GM21381 (cell line): ENCODE results near the gene CX3CL1.

ENCODE experiments used
- ATAC-seq: cut with Tn5 transposase; IDR thresholded peaks from one replicate; pipeline ENCODE4 v1.9.1; 2021; ENCODE audit warnings: mild to moderate bottlenecking, moderate library complexity; ENCODE audit not compliant: unreplicated experiment

Gene CX3CL1

DNA sequence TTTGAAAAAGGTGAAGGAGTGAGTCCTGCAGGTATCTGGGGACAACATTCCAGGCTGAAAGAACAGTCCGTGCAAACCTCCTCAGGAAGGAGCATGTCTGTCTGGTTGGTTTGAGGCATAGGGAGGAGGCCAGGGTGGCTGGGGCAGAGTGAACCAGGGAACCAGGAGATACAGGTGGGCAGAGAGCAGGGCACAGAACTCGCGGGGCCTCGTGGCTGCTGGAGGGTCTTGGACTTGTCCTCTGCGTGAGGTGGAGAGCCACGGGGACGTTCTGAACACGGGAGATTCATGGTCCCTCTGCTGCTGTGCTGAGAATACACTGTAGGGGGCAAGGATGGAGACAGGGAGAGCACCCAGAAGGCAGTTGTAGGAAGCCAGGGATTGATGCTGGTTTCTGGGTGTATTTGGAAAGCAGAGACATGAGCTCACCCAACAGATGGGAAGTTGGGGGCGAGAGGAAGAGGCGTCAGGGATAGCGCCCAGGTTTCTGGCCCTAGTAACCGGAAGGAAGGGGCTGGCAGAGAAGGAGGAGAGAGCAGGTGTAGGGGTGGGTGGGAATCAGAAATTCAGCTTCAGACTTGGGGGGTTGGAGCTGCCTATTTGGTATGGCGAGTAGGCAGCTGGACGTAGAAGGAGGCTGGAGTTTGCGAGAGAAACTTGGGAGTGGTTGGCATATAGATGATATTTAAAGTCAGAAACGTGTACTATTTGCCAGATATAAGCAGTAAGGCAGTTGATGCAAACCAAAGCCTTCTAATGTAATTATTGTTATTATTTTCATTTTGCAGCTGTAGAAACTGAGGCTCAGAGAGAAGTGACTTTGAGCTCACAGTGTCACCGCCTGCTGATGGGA lies 31.9 kb downstream of the CX3CL1 start, which contains the start of gene CCL17:
TSS of gene CCL17 (plus strand) at position 803 of the 853 bp plus-strand sequence. CDS start 9,166 bp downstream, outside the sequence.
- ATAC-seq: no peak

DNA sequence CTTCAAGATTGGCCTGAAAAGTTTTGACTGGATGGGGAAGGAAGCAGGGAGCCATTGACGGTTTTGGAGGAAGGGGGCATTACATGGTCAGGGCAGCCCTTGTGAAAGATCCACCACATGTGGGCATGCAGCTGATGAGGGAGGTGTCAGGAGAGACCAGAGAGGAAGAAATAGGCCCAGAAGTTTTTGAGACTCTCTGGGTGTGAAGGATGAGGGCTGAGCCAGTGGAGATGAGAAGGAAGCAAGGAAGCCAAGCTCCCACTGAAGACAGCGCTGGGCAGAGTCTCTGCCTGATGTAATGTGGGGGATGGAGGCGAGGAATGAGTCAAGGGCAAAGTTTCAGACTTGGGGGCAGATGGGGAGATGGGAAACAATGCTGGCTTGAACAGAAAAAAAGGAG lies 32.8 kb downstream of the CX3CL1 start:
- ATAC-seq: no peak

DNA sequence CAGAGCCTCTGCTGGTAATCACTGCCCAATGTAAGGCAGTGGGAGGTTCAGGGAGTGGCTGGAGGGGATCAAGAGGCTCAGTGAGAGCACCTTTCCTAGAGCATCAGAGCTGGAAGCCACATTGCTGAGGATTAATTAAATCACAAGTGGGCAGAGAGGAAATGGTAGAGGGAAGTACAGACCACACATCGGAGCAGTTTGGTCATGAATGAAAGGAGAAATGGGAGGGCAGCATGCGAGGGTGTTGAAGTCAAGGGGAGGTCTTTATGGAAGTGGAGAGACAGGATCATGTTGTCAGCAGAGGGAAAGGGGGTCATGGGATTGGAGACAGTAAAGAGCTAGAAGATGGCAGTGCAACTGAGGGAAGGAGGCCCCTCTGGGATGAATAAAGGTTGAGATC lies 34.6 kb downstream of the CX3CL1 start:
- no peak for ATAC-seq

DNA sequence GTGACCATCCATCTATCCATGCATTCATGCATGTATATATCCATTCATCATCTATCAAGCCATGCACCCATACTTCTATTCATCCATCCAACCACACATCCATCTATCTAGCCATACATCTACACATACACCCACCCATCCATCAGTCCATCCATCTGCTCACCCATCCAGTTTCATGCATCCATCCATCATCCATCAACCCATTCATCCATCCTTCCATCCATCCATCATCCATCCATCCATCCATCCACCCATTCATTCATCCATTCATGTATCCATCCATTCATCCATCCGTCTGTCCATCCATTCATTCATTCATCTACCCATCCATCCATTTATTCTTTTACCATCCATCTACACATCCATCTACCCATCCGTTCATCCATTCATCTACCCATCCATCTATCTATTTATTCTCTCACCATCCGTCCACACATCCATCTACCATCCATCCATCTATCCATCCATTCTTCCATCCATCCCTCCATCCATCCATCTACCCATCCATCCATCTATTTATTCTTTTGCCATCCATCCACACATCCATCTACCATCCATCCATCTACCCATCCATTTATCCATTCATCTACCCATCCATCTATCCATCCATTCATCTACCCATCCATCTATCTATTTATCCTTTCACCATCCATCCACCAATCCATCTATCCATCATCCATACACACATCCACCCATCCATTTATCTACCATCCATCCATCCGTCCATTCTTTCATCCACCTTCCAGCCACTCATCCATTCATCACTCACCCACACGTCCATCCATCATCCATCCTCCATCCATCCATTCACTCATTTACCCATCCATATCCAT lies 35.4 kb downstream of the CX3CL1 start:
- ATAC-seq: no peak

DNA sequence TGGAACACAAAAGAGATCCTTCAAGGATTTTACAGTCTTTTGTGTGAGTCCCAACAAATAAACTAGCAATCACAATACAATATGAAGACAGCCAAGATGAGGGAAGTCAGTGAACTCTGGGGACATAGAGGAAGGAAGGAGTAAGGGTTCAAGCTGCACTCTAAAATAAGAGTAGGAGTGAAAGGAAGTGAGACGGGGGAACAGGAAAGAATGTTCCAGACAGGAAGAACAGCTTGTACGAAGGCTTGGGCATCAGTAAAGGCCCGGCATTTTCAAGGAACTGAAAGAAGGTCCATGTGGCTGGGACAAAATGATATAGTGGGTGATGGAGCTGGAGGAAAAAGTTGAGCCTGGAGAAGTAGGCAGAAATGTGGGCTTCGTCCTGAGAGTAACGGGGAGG lies 36.8 kb downstream of the CX3CL1 start:
- ATAC-seq: no peak

DNA sequence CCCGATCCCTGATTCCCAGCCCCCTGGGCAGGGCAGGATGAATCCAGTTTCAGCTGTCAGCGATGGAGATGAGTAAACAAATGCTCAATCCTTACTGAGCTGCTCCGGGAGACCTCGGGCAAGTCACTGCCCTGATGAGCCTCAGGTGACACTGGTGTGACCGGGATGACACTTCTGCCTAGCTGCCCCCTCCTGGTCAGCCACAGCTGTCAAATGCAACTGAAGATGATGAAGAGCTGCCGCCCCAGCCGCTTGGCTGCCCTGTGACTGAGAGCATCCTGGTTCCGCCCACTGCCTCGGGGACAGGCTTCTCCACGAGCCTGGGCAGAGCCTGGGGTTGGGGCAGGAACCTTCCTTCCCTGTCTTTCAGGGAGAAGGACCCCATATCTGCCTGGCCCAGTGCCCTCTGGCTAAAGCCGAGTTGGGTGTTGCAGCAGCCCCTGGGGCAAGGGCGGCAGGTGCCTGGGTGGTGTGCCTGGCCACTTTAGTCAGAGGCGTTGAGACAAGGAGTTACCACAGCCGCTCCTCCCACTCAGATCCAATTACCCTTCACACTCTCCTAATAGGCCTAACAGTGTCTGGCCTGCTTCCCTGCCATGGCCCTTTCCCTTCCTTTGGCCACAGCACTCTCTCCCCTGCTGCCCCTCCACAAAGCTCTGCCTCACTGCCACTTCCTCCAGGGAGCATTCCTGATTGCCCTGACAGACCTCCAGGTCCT lies 37.7 kb downstream of the CX3CL1 start:
- no peak for ATAC-seq

DNA sequence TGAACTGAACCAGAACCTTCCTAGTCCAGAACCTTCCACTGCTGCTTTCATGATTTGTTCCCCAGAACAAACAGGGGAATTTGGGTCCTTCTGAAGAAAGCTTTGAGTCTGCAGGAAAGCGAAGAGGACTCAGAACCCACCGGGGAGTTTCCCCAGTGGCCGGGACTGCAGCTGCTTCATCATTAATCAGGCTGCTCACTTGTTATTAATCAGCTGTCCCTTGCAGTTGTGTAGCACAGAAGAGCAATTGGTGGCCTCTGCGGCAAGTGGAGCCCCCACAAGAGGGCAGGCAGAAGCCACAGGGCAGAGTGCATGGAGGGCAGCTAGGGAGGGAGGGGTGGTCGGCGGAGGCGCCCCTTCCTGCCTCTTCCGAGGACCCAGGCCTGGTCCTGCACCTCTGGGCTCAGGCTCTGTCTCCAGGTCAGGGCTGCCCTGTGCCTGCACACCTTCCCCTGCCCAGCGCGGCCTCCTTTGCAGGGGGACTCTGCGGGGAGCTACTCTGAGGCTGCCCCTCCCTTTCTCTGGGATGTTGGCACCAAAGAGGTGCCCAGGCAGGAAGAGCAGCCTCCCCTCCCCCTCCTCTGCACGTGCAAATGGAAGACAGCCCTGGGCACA lies 39.2 kb downstream of the CX3CL1 start:
- no peak for ATAC-seq

DNA sequence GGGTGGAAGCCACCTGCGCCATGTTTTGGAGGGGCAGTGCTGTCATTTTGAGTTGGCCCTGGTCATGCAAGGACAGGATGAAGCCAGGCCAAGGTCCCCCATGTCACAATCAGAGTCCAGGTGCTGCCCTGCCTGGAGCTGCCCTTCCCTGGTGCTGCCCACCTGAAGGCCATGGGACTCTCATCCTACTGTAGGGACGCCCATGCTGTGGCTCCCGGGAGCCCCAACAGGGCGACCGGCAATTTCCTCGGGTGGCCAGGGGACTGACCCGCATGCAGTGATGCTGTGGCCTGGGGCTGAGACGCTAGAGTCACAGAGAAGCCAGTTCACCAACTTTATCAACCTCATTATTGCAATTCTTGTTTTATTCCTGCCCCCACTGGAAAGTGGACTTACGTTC lies 40.3 kb downstream of the CX3CL1 start:
- ATAC-seq: no peak

DNA sequence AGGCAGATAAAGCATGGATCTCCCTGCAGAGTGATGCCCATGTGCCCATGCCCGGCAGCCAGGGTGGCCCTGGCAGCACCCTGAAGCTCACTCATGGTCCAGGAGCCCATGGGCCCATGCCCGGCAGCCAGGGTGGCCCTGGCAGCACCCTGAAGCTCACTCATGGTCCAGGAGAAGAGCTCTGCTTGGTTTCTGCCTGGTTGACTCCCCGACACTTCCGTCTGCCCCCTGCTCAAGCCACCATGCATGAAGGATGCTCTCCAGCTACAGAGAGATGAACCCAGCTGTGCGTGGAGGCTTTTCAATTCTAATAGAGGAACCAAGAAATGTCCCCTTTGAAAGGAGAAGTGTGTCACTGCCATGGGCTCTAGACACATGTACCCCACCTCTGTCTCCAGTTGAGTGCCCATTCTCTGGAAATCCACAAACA lies 41.0 kb downstream of the CX3CL1 start:
- peak; percentile 70 for ATAC-seq

DNA sequence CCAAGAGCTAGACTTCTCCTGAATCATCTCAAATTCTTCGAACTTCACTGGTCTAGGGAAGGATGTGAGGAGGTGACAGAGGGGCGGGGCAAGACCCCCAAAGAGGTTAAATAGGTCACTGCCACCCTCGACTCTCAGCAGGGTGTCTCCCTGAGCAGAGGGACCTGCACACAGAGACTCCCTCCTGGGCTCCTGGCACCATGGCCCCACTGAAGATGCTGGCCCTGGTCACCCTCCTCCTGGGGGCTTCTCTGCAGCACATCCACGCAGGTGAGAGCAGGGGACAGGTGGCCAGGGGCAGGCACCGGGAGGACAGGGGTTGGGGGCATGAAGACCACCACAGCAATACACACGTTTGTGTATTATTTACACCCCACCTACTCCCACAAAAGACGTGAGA lies 41.4 kb downstream of the CX3CL1 start:
- ATAC-seq: no peak

DNA sequence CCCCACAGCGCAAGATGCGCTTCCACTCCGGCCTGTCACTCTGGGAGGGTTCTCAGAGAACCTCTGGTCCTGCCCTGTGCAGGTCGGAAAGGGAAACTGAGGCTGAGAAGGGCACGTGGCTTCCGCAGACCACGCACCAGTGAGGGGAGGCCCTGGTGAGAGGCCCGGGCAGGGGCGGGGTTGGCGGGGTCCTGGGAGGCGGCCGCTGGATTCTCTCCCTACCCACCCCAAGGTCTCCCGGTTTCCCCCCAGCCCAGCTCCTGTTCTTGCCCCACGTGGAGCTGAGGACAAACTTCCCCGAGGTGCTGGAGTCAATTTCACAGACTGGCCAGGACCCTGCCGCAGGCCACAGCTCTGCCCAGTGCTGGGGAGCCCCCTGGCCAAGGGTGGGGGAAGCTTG lies 43.8 kb downstream of the CX3CL1 start:
- ATAC-seq: no peak

DNA sequence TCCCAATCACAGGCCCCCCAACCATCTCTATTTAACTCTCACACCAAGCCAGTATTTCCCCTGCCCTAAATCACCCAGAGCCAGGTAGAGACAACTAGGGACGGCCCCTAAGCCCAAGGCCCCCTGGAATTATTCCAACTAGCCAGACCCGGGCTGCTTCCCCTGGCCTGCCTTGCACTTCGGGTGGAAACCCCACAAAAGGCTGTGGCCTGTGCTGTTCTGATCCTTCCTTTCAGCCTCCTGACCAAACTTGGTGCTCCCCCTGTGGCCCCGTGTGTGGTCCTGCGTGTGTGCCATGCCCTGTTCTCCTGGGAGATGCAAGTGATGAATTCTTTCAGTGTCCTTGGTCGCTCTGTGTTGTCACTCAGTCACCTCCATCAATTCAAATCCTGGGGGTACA lies 47.2 kb downstream of the CX3CL1 start:
- no peak for ATAC-seq

DNA sequence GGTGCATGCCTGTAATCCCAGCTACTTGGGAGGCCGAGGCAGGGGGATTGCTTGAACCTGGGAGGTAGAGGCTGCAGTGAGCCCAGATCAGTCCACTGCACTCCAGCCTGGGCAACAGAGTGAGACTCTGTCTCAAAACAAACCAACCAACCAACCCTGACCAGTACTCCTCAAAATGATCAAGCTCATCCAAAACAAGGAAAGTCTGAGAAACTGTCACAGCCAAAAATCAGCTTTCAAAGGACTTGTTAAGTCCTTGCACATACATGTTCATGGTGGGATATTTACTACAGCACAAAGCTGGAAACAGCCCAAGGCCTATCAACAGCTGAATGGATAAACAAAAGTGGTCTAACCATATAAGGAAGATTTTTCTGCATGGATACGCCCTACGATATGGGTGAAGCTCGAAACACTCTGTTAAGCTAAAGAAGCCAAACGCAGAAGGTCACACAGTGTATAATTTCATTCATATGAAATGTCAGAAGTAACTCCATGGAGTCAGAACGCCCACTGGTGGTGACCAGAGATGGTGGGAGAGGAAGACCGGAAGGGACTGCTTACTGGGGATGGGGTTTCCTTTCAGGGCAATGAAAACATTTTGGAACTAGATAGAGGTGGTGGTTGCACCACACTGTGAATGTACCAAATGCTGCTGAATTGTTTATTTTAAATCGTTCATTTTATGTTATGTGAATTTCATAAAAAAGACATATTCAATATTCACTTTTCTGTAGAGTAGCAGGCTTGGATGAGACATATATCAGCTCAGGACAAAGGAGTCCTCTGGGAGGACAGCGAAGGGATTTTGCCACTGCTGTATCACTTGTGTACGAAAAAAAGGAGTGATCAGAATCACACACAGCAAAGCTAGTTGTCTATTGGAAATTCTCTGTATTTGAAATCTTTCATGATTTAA lies 50.0 kb downstream of the CX3CL1 start:
- no peak for ATAC-seq

DNA sequence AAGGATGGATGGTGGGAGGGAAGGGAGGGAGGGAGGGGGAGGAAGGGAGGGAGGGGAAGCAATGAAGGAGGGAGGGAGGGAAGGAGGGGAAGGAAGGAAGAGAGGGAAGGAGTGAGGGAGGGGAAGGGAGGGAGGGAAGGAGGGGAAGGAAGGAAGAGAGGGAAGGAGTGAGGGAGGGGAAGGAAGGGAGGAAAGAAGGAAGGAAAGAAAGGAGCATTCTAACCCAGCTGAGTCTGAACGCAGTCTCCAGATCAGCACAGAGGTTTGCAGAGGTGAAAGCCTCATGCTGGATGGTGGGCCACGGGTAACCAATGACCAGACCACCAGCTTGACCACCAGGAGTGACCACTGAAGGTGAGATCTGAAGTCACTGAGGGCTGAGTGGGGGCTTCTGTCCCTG lies 50.9 kb downstream of the CX3CL1 start:
- ATAC-seq: no peak

DNA sequence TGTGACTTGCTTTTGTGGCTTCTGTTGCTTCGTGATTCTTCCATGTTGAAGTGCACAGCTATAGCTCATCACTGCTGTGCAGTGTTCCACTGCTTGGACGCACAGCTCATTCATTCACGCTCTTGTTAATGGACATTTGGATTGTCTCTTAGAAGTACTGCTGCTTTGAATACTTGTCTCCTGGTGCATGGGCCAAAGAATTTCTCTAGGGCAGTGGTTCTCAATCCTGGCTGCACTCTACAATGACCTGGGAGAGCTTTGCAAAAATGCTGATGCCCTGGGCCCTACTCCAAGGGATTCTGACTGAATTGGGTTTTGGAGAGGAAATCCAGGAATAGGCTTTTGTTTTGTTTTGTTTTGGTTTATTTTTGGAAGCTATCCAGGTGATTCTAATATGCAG lies 52.3 kb downstream of the CX3CL1 start:
- ATAC-seq: no peak

DNA sequence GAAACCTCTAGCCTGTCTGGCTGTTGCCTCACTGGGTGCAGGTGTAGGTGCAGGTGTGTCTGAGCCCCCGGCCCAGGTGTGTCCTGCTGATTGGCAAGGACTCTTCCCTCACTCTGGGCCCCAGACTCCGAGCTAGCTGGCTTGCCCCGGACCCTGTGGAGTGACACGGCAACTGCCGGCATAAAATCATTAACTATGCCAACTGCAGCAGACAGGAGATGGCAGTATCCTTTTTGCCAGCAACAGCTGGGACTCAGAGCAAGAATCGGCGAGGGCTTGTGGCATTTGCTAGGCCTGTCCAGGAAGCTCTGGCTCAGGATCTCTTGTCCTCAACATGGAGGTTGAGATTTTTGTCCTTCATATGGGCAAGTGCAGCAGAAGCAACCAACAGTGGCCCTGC lies 54.1 kb downstream of the CX3CL1 start:
- ATAC-seq: no peak

DNA sequence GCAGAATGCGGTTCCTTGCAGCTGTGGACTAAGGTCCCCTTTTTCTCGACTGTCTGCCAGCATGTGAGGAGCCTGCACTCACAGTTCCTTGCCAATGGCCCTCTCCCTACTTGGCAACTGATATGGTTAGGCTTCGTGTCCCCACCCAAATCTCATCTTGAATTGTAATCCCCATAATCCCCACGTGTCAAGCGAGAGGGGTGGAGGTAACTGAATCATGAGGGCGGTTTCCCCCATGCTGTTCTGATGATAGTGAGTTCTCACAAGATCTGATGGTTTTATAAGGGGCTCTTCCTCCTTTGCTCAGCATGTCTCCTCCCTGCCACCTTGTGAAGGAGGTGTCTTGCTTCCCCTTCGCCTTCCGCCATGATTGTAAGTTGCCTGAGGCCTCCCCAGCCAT lies 55.0 kb downstream of the CX3CL1 start:
- ATAC-seq: no peak

DNA sequence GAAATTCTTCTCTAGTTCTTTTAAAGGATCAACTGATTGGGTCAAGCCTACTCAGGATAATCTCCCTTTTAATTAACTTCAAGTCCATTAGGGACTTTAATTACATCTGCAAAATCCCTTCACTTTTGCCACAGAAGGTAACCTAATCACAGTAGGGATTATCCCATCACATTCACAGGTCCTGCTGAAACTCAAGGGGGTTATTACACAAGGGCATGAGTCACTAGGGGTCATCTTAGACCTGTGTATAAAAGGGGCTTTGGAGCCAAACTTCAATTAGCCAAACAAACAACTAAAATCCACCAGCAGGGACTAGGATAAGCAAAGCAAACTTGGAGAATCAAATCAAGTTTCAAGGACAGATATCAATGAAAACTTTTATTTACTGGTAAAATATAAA lies 55.5 kb downstream of the CX3CL1 start:
- no peak for ATAC-seq

DNA sequence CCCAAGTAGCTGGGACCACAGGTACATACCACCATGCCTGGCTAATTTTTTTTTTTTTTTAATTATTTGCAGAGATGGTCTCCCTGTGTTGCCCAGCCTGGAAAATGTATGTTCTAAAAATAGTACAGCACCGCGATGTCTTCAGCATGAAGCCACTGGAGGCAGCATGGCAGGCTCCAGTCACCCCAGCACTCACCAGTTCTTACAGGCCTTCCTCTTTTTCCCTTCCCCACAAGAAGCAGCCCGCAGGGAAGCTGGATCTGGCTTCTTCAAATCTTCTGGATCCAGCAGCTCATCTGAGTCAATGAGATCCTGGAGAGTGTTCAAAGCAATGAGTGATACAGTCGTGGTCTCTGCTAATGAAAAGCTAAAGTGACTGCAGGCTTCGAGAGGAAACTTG lies 58.7 kb downstream of the CX3CL1 start:
- no peak for ATAC-seq

DNA sequence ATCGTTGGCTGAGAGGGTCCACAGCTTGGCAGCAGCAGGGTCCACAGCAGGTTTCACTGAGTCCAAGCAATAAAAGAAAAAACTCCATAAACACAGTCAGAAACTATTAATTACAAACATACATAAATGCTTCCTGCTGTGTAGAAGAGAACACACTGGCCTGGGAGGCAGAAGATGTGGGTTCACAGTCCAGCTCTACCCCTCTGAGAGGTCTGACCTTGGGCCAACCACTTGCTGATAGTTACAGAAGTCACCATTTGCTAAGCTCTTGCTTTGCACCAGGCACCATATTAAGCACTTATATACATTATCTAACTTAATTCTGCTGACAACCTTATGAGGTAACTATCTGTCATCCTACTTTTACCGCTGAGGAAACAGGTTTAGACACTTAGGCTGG lies 60.2 kb downstream of the CX3CL1 start:
- ATAC-seq: no peak
